HG03103 (cell line): ENCODE data around the gene CLCN6.
"Not testable (repeated sequence)": the region's sequence is repeated elsewhere in the genome, so short reads cannot be mapped to it uniquely, and the experiment has no call there.

ENCODE experiments used
- ATAC-seq: cut with Tn5 transposase; IDR thresholded peaks from one replicate; pipeline ENCODE4 v1.9.1; 2021; ENCODE audit warnings: low read depth; ENCODE audit not compliant: unreplicated experiment

The CLCN6 gene

DNA sequence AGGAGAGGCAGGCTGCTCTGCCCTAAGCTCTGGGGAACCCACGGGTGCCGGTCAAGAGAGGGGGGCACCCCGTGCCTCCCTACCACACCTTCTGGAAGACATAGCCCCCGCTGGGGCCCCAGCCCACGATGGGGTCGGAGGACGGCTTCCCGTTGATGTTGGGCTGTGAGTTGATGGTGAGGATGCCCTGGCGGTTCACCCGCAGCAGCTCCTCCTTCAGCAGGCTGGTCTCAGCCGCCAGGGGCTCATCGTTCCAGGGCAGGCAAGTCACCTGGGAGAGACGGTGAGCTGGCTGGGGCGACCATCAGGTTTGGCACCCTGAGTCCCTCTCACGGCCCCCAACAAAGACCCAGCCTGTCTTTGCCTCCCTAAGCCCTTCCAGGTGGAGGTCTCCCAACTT is 12.2 kb upstream of the CLCN6 start:
- no peak for ATAC-seq

DNA sequence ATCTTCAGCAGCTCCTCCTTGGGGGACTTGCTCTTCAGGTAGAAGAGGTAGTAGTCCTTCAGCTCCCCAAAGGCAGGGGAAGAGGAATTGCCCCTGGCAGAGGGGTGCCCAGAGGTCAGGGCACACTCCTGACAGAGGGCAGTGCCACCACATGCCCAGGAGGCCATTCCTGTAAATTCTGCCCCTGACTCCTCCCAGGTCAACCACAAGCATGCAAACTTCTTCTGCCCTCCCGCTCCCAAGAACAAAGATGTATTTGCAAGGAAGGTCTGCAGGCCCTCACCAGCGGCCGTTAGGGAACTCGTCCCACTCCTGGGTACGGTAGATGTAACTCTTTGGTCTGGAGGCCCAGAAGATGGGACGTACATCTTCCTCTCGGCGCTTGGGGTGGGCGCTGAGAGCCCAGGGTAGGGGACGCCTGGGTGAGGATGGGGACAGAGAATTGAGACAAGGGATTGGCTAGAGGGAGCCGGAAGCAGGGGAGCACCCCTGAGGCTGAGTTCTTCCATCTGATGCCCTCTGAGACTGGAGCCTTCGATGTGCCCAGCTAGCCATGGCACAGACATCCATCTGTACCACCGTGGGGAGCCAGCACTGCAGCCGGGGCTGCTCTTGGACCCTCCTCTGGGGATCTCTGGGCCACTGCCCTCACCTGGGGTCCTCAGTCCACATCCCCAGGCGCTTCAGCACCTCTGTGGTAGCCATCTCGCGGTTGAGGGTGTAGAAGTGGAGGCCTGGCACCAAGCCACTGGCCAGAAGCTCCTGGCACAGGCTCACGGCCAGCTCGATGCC is 11.3 kb upstream of the CLCN6 start:
- ATAC-seq, result no peak

DNA sequence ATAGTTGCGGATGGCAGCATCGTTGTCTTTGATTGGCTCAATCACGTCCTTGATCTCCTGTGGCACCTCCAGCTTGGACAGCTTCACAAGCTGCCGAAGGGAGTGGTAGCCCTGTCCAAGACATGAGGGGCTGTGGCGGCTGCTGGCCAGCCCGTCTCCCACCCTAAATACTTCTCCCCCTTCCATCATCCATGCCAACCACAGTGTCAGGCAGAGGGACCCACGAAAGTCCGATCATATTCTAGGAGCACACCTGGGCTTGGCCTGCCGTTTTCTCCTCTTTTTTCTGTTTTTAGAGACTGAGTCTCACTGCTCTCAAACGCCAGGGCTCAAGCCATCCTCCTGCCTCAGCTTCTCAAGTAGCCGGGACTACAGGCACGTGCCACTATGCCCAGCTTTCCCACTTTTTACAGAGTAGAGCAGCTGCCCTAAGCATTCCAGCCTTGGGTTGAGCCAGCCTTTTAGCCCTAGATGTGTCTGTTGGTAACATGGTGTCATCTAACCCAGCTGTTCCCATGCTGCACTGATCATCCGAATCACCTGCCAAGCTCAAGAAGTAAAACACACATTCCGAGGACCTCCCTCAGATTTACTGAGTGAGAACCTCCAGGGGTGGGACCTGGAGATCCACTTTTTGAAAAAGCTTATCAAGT is 10.6 kb upstream of the CLCN6 start:
- no peak for ATAC-seq

DNA sequence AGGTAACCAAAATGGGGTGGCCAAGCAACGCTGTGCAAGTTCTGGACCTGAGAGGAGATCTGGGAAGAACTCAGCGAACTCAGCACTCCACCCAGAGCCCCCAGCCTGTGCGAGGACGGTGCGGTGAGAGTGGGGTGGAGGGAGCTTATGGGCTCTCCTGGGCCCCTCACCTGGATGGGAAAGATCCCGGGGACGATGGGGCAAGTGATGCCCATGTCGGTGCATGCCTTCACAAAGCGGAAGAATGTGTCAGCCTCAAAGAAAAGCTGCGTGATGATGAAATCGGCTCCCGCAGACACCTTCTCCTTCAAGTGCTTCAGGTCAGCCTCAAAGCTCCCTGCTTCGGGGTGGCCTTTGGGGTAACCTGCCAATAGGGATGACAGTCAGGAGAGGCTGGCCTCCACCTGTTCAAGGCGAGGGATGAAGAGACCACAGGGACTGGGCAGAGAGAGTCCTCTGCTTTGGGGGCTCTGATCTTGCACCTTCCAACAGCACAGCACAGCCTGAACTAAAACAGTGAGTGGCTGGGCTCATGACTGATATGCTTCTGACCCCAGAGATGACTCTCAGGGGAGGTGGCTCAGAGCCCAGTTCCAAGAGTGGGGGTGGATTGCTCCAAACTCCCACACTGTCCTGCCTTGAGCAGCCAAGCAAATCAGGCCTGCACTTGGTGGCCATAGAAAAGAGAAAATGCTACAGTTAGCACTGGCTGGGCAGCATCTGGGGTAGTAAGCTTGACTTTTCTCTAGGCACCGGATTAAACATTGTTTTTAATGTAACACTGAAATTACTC is 9.8 kb upstream of the CLCN6 start:
- ATAC-seq, result no peak

DNA sequence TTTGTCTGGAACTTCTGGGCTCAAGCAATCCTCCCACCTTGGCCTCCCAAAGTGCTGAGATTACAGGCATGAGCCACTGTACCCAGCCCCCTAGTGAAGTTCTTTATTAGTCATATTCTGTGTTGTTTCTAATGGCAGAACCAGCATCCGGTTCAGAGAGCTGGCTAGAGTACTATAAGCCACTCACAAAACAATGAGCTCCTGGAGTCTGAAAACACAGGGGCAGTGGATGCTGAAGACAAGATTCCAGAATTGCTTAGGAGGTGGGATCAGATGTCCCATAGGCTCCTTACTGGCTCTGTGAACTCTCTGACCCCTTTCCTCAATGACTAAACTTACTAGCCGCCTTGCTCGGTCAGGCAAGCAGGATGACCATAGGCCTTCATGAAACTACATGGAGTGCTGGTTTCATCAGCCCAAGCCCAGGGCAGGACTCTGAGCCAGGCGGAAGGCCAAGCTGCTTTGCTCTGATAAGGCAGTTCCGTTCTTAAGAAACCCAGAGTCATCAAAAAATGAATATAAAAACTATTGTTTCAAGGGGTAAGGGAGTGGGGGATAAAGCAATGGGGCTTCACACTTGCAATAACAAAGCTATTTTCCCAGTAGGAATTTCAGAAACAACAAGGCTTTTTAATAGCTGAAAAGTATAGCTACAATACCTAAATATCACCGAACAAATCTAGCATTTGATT is 8.3 kb upstream of the CLCN6 start:
- ATAC-seq, result no peak

DNA sequence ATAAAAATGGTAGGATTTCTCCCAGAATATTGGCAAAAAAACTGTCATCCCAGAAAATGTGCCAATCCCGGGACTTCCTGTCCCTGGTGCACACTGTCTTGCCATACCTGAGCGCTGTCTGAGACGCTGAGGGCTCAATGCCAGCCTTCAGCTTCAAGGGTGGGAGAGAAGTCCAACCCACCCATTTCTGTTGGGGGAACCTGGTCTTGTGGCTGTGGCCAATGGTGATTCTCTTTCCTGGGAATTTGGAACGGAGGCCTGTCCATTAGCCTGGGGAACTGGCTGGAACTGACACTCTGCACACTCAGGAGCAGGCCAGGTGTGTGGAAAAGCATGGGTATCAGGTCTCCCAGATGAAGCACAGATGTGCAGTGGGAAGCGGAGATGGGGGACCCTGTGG is 6.9 kb upstream of the CLCN6 start:
- ATAC-seq, result no peak

DNA sequence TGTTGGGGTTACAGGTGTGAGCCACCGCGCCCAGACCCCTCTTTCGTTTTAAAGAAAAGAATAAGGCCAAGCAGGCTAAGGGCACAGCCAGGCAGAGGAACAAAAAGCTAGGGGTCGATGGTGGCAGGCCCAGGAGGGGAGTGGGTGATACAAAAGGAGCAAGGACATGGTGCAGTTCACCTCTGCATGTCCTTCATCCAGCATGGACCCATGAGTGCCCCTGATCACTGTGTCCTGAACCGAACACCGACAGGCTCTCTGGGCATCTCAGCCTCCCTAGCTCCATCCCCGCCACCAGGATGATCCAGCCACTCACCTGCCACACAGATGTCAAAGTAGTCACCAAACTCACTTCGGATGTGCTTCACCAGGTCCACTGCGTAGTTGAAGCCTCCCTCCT is 6.1 kb upstream of the CLCN6 start:
- no peak for ATAC-seq

DNA sequence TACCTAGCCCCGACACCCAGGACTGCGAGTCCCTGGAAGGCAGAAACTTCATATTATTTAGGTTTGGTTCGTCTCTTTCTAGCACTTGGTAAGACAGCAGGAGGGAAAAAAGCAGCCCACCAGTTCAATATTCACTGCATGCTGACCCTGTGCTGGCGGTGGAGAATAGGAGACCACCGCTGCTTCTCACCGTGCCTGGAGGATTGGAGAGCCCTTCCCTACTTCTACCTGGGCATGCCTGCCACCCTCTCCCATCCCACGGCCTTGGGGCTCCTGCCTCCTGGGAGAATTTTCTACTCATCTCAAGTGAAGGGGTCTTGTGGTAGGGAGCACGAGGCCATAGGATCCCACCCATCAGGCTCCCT is 5.6 kb upstream of the CLCN6 start:
- no peak for ATAC-seq

DNA sequence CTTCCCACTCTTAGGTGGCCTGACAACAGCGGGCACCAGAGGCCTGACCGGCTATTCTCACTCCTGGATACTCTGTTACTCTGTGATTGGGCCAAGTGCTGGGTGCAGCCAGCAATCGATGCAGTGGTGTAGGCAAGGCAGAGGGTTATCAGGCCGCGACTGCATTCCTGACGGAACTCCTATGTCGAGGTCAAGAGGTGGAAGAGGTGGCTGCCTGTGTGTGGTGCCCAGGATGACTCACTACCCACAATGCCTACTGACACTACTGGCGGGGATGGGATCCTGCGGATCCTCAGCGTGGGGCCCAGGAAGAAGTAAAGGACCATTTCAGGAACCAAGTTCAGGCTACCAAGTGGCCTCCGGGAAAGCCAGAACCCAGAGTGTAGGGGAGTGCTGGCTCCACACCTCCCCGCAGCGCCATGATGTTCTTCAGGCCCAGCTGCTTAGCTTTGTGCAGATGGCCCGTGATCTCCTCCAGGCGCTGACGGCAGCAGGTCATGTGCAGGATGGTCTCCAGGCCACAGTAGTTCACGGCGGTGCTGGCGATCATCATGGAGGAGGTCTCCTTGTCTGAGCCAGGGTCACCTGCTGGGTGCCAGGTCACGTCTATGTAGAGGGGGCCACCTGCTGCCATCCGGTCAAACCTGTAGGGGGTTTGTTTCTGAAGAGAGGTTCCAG is 5.1 kb upstream of the CLCN6 start:
- no peak for ATAC-seq

DNA sequence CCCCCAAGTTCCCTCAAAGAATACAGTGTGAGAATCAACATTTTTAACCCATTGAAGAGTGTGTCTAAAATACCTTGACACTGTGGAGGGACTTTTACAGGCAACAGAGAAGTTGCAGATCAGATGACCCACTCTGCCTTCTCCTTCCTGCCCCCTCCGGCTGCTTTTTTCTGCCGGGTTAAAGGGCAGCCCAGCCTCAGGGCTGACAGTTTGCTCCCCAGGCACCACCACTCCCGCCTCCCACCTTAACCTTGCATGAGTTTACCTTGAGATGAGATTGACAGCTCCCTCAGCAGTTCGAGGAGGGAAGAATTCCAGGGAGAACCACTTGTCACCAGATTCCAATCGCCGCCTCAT is 3.4 kb upstream of the CLCN6 start:
- ATAC-seq, result no peak

DNA sequence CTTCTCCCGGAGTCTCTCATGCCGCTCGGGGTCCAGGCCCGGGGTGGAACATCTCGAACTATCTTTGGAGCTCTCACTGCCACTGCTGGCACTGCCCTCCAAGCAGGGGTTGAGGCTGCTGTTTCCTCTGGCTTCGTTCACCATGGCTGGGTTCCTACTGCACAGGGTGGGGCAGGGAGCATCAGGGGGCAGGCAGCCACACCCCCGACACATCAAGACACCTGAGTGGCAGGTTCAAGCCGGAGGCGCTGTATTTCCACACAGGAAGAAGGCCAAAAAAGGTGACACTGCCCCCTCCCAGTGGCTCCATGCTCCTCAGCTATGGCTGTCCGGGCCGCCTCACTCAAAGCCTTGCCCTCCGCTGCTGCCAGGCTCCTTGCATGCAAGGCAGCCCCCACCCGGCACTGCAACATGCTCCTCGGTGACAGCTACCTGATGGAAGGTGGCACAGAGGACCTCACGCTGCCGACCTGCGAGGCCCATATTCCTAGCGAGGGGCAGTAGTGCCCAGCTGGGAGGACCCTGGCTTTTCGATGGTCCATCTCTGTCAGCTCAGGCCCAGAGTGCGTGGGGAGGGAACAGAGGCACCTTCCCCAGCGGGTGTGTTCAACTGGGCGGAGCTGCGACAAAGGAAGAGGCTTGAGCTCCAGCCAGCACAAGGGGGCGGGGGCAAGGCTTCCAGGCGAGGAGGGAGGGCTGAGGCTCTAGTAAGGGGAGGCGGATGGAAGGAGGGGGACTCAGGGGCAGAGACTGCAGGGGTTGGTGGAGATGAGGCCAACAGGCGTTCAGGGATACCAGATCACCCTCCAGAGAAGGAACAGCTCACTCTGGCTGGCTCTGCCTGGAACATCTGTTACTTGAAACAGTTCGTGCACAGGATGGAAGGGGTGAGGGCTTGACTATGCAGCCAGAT is 2.8 kb upstream of the CLCN6 start:
- no peak for ATAC-seq

DNA sequence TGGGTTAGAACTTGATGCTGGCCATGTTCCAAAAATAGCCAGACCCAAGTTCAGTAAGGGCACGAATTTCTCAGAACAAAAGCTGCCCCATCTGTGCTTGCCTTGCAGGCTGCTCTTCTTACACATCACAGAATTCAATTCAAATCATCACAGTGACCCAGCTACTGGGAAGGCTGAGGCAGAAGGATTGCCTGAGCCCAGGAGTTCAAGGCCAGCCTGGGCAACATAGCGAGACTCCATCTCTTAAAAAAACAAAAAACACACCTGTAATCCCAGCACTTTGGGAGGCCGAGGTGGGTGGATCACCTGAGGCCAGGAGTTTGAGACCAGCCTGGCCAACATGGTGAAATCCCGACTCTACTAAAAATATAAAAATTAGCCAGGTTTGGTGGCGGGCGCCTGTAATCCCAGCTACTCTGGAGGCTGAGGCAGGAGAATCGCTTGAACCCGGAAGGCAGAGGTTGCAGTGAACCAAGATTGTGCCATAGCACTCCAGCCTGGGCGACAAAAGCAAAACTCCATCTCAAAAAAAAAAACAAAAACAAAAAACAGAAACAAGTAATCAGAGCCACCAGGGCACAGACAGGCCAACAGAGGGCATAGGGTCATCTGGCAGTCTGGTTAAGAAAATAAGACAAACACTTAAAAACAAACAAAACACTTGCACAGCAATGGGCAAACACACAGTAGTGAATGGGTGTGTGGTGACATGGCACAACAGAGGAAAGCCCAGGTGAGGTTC is 1.9 kb upstream of the CLCN6 start:
- not testable (repeated sequence) for ATAC-seq

DNA sequence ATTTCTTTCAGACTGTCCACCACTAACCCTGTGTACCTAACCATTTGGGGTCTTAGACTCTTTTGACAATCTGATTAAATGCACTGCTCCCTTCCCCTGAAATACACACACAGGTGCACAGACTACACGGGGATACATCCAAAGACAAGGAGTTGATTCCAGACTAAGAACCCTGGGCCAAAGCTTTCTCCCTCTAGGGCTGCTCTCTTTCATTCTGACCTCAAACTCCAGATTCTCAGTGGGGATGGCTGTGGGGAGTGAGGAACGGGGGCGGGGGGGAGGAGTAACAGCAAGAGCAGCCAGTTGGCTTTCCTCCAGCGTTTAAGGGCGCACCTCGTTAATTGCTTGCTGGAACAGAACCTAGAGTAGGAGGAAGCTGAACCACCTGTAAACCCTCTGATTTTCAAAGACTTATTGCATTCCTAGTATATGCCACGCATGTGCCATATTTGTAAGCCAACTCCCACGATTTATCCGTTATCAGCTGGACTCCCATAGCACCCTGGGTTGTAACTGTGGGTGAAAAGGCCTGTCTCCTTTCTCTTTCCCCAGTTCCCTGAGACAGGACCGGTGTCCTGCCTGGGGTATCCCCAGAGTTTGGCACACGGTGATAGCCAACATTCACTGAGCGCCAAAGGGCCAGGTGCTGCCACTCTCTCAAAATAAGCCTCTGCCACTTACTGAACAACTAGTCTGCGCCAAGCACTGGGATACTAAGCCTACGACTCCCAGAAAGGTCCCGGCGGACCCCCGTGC is 1.1 kb upstream of the CLCN6 start:
- no peak for ATAC-seq

DNA sequence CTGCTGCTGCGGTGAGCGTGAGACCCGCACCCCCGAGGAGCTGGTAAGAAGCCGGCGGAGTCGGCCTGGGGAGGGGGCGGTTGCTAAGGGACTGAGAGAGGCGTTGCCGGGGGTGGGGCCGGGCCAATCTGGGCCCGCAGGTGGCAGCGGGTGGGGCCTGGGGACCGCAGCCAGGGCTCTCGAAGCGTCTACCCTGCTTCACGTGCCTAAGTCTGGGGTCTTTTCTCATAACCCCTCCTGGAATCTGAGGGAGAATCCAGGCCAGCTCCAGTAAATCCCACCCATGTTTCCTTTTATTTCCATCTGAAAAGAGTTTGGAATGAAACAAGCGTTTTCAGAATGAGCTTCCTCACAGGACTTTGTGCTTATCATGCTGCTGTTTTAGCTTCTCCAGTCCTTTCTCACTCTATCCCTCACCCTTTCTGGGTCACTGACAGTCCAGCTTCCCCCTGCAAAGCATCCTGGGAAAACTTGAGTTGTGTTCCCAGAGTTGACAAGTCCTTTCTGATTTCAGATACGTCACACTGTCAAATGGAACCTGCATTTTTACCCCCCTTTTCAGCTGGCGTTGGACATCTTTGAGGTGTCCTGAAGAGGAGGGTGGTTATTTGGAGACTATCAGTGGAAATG is 431 bp downstream of the CLCN6 start:
- peak; percentile 28 for ATAC-seq

DNA sequence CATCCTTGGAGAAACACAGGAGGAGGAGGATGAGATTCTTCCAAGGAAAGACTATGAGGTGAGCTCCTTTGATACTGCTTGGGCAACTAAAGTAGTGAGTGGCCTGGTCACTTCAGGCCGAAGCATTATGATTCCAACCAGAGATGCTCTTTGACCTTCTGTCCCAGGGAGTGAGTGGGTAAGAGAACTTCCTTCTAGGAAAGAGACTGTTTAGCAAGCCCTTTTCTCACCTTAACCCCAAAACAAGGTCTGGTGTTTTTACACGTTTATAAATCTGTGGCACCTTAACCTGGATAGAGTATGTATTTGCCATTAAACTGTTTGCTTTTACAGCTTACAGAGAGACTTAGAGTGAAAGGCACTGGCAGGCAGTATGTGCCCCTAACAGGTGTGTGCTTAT is 1.1 kb downstream of the CLCN6 start:
- ATAC-seq, result no peak

DNA sequence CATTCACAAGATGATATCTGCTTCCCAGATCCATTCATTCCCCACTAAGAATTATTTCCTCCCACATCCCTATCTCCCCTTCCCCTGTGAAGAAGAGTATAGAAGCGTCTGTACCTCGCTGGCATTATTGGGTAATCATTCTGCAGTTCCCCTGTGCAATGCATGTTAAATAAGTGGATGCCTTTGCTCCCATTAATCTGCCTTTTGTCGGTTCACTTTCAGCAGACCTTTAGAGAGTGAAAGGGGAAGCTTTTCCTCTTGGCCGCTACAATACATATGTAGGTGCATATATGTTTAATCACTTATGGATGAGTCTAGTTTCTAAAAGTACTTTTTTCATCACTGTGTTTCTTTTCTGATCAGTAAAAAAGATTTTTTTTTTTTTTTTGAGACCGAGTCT is 7.0 kb downstream of the CLCN6 start:
- ATAC-seq, result no peak

DNA sequence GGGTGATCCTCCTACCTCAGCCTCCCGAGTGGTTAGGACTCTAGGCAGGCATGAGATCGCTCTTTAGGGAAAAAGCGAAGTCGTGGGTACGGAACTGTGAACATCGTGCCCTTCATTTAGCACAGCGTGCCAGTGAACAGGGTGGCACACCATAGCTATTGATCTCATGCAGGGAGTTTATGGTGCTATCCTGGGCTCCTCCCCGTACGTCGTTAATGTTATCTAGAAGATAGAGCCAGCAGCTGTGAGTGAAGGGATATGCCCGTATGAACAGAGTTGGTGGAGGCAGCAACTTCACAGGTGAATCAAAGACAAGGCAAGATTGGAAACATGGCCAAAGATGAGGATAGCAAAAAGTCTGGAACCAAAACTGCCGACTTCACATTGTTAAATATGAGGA is 11.2 kb downstream of the CLCN6 start:
- ATAC-seq, result no peak

DNA sequence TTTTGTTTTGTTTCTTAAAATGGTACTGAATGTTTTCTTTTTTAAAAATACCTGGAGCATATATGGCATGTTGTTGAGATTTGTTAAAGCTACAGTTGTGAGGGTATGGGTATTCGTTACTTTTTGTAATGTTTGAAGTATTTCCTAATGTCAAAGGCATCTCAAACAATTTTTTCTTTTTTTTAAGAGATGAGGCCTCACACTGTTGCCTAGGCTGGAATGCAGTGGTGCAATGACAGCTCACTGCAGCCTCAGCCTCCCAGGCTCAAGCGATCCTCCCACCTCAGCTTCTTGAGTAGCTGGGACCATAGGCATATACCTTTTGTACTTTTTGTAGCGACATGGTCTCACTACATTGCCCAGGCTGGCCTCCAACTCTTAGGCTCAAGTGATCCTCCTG is 16.1 kb downstream of the CLCN6 start:
- ATAC-seq, result no peak
